ENCODE measurements around the gene PPFIA2. TPM values are rescaled to one million over a fixed set of nuclear protein-coding genes. Genes with fewer than 3 reads are reported as not detected.
A peak's percentile ranks its signal among the peaks of the same experiment; 100 is the strongest.
"Not testable (repeated sequence)": the region's sequence is repeated elsewhere in the genome, so short reads cannot be mapped to it uniquely, and the experiment has no call there.

The PPFIA2 gene
- polyA plus RNA-seq, 1 of the 3 experiments (the other 2 are of a cell fraction) = not detected

DNA sequence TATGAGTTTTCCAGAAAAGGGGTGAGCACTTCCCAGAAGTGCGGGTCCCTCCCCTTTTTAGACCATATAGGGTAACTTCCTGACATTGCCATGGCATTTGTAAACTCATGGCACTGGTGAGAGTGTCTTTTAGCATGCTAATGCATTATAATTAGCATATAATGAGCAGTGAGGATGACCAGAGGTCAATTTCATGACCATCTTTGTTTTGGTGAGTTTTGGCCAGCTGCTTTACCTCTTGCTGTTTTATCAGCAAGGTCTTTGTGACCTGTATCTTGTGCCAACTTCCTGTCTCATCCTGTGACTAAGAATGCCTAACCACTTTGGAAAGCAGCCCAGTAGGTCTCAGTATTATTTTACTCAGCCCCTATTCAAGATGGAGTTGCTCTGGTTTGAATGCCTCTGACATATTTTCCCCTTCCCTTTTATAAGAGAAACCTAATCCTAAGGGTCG is 549.4 kb downstream of the PPFIA2 start:
- H3K4me3 ChIP-seq (ENCODE audit: low read depth in 2 of 2, low read length in 1 of 2); POLR2A ChIA-PET; H3K79me2 ChIP-seq (ENCODE audit: insufficient read depth); H3K9ac ChIP-seq; H3K36me3 ChIP-seq (replicated peaks in 1 of 2; ENCODE audit: control insufficient read depth in 1 of 2, insufficient read depth in 2 of 2, low read length in 1 of 2); H3F3A ChIP-seq (replicated peaks; ENCODE audit: insufficient read depth); H3K9me2 ChIP-seq; DNase-seq; H3K27ac ChIP-seq (ENCODE audit: low read depth in 2 of 2, low read length in 1 of 2); H4K20me1 ChIP-seq (ENCODE audit: insufficient read depth); H3K4me2 ChIP-seq; H2AFZ ChIP-seq (ENCODE audit: low read depth); H3K27me3 ChIP-seq (ENCODE audit: insufficient read depth); H3K9me3 ChIP-seq: not testable (repeated sequence)
- peak; percentile 47; the same call in 1 of the 2 replicates for TF ChIP-seq TCF12 (IDR thresholded peaks at IDR 0.05)
- TF ChIP-seq NFIC (IDR thresholded peaks at IDR 0.05; ENCODE audit: borderline replicate concordance) = peak; percentile 86
- TF ChIP-seq RXRA (IDR thresholded peaks at IDR 0.05; ENCODE audit: borderline replicate concordance, low read depth) = peak; percentile 43; the same call in 1 of the 2 replicates
- peaks cover 0 to 13% of the 10 kb centered on the region in 2 experiments; a peak in 3 of 4 replicates for H3K4me1 ChIP-seq (ENCODE audit: control insufficient read depth in 1 of 2, insufficient read depth in 2 of 2, low read depth in 1 of 2, low read length in 1 of 2)
- 18% methylated on average over 2 of the region's 2 CpGs for WGBS (ENCODE audit: low lambda C conversion rate)
- CTCF ChIA-PET = interaction anchor here (1.1 to 1.2 kb wide), 2 partner anchors 10 to 48 kb away, joined by 3 to 4 read pairs; no protein-coding TSS in a partner anchor

DNA sequence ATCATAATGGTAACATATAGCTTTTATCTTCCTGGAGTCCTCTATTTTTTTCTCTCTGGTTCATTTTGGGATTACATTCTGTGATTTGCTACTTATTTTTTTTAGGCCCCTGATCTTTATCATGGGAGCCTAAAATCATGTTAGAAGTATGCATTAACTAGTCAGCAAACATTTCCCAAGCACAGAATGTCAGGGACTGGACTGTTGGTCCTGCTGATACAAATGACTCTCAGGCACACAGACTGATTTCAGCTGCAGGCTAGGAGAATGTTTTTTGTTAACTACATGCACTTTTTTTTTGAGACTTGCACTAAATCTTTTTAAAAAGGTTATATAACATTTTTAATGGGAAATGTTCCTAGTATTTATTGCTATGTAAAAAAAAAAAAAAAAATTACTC is 550.1 kb downstream of the PPFIA2 start:
- Histone ChIP-seq H4K20me1 (ENCODE audit: insufficient read depth) (no peaks in the 10 kb centered on the region), H3K9me3 (no peaks in the 10 kb centered on the region), H2AFZ (ENCODE audit: low read depth) (no peak overlapping the region), H3K4me1 (ENCODE audit: control insufficient read depth in 1 of 2, insufficient read depth in 2 of 2, low read depth in 1 of 2, low read length in 1 of 2) (peaks cover 0 to 13% of the 10 kb centered on the region in 2 experiments; a peak in 3 of 4 replicates), H3K79me2 (ENCODE audit: insufficient read depth) (no peaks in the 10 kb centered on the region), H3K4me3 (ENCODE audit: low read depth in 2 of 2, low read length in 1 of 2) (no peak overlapping the region), H3K9ac (no peak overlapping the region), H3K27me3 (ENCODE audit: insufficient read depth) (no peaks in the 10 kb centered on the region), H3K4me2 (no peak overlapping the region; the same call in 1 of the 2 replicates), H3K9me2 (no peaks in the 10 kb centered on the region), H3K36me3 (replicated peaks in 1 of 2; ENCODE audit: control insufficient read depth in 1 of 2, insufficient read depth in 2 of 2, low read length in 1 of 2) (no peaks in the 10 kb centered on the region), H3F3A (replicated peaks; ENCODE audit: insufficient read depth) (no peaks in the 10 kb centered on the region), H3K27ac (ENCODE audit: low read depth in 2 of 2, low read length in 1 of 2) (no peak overlapping the region)
- CTCF ChIA-PET = interaction anchor here (1.2 kb wide), 1 partner anchor 10 kb away, joined by 4 read pairs; no protein-coding TSS in a partner anchor
- DNase-seq = no peak
- POLR2A ChIA-PET = no interaction called here
- TF ChIP-seq MXI1 (IDR thresholded peaks at IDR 0.05; ENCODE audit: low read depth, low read length) (no peak), EZH2phosphoT487 (IDR thresholded peaks at IDR 0.05; ENCODE audit: borderline replicate concordance, low read depth) (no peak), MEF2A (IDR thresholded peaks at IDR 0.05; ENCODE audit: borderline replicate concordance, low read depth) (no peak), USF2 (IDR thresholded peaks at IDR 0.05; ENCODE audit: borderline replicate concordance, low read depth, low read length) (no peak), FOXJ3 (CRISPR knock-in tag; IDR thresholded peaks at IDR 0.05) (no peak), CHD2 (IDR thresholded peaks at IDR 0.05; ENCODE audit: low read length, partially characterized antibody) (no peak)
- TF ChIP-seq, protein P1, sequence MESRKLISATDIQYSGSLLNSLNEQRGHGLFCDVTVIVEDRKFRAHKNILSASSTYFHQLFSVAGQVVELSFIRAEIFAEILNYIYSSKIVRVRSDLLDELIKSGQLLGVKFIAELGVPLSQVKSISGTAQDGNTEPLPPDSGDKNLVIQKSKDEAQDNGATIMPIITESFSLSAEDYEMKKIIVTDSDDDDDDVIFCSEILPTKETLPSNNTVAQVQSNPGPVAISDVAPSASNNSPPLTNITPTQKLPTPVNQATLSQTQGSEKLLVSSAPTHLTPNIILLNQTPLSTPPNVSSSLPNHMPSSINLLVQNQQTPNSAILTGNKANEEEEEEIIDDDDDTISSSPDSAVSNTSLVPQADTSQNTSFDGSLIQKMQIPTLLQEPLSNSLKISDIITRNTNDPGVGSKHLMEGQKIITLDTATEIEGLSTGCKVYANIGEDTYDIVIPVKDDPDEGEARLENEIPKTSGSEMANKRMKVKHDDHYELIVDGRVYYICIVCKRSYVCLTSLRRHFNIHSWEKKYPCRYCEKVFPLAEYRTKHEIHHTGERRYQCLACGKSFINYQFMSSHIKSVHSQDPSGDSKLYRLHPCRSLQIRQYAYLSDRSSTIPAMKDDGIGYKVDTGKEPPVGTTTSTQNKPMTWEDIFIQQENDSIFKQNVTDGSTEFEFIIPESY (IDR thresholded peaks at IDR 0.05; ENCODE audit: borderline replicate concordance, low read depth) = no peak
- TF ChIP-seq, protein P2, sequence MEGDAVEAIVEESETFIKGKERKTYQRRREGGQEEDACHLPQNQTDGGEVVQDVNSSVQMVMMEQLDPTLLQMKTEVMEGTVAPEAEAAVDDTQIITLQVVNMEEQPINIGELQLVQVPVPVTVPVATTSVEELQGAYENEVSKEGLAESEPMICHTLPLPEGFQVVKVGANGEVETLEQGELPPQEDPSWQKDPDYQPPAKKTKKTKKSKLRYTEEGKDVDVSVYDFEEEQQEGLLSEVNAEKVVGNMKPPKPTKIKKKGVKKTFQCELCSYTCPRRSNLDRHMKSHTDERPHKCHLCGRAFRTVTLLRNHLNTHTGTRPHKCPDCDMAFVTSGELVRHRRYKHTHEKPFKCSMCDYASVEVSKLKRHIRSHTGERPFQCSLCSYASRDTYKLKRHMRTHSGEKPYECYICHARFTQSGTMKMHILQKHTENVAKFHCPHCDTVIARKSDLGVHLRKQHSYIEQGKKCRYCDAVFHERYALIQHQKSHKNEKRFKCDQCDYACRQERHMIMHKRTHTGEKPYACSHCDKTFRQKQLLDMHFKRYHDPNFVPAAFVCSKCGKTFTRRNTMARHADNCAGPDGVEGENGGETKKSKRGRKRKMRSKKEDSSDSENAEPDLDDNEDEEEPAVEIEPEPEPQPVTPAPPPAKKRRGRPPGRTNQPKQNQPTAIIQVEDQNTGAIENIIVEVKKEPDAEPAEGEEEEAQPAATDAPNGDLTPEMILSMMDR (IDR thresholded peaks at IDR 0.05) = no peak
- TF ChIP-seq, protein P3, sequence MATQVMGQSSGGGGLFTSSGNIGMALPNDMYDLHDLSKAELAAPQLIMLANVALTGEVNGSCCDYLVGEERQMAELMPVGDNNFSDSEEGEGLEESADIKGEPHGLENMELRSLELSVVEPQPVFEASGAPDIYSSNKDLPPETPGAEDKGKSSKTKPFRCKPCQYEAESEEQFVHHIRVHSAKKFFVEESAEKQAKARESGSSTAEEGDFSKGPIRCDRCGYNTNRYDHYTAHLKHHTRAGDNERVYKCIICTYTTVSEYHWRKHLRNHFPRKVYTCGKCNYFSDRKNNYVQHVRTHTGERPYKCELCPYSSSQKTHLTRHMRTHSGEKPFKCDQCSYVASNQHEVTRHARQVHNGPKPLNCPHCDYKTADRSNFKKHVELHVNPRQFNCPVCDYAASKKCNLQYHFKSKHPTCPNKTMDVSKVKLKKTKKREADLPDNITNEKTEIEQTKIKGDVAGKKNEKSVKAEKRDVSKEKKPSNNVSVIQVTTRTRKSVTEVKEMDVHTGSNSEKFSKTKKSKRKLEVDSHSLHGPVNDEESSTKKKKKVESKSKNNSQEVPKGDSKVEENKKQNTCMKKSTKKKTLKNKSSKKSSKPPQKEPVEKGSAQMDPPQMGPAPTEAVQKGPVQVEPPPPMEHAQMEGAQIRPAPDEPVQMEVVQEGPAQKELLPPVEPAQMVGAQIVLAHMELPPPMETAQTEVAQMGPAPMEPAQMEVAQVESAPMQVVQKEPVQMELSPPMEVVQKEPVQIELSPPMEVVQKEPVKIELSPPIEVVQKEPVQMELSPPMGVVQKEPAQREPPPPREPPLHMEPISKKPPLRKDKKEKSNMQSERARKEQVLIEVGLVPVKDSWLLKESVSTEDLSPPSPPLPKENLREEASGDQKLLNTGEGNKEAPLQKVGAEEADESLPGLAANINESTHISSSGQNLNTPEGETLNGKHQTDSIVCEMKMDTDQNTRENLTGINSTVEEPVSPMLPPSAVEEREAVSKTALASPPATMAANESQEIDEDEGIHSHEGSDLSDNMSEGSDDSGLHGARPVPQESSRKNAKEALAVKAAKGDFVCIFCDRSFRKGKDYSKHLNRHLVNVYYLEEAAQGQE (IDR thresholded peaks at IDR 0.05; ENCODE audit: low read depth, low read length) = no peak
